ENCODE data around the gene CCDC160.
"Not testable (repeated sequence)": the region's sequence is repeated elsewhere in the genome, so short reads cannot be mapped to it uniquely, and the experiment has no call there.

CCDC160 gene

DNA sequence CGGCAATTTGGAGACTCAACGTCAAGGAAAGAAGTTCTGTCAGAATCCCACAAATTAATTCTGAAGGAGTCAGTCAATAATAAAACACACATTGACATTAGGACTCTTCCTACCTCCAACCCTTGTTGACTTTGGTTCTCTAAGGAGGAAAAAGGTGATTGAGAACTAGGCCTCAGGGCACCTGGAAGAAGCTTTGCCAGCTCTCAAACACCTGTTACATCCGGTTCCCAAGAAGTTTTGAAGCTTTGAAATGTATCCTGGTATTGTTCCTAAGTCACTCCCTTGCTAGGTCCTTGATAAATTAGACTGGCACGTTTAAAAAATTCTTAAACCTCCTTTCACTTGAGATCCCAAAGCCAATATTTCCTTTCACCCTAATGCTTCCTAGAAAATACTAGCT lies 1.7 kb upstream of the CCDC160 start:
- DNase-seq (ENCODE audit: low spot score), result no peak
- TF ChIP-seq, protein P1, sequence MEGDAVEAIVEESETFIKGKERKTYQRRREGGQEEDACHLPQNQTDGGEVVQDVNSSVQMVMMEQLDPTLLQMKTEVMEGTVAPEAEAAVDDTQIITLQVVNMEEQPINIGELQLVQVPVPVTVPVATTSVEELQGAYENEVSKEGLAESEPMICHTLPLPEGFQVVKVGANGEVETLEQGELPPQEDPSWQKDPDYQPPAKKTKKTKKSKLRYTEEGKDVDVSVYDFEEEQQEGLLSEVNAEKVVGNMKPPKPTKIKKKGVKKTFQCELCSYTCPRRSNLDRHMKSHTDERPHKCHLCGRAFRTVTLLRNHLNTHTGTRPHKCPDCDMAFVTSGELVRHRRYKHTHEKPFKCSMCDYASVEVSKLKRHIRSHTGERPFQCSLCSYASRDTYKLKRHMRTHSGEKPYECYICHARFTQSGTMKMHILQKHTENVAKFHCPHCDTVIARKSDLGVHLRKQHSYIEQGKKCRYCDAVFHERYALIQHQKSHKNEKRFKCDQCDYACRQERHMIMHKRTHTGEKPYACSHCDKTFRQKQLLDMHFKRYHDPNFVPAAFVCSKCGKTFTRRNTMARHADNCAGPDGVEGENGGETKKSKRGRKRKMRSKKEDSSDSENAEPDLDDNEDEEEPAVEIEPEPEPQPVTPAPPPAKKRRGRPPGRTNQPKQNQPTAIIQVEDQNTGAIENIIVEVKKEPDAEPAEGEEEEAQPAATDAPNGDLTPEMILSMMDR (IDR thresholded peaks at IDR 0.05; ENCODE audit: extremely low read depth, missing control alignments), result no peak

DNA sequence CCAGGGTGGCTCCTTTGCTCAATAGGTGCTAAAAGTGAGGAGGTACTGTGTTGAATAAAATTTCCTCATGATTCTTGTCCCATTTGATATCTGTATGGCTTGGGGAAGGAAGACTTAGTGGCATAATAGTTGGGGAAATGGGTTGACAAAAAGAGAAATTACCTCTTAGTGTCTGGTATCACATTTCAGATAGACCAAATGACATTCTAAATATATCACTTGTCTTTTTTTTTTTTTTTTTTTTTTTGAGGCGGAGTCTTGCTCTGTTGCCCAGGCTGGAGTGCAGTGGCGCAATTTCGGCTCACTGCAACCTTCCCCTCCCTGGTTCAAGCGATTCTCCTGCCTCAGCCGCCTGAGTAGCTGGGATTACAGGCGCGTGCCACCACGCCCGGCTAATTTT lies 1.2 kb downstream of the CCDC160 start:
- not testable (repeated sequence) for DNase-seq (ENCODE audit: low spot score)

DNA sequence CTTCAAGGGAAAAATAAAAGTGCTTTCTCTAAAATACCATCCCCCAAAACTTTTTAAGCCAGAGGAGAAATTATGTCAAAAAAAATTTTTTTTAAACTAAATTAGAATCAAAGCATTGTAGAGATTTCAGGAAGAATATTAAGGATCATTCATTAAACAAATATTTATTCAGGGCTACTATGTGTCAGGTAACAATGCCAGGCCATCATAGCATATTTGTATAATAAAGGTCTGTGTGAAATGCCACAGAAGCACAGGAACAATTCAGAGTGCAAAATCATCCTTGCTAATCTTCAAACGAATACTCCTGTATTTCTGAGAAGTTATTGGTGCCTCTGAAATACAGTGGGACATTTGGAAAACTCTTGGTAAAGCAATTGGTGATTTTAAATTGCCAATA lies 2.0 kb downstream of the CCDC160 start:
- TF ChIP-seq, protein P1 (IDR thresholded peaks at IDR 0.05; ENCODE audit: extremely low read depth, missing control alignments), result no peak
- no peak for DNase-seq (ENCODE audit: low spot score)

DNA sequence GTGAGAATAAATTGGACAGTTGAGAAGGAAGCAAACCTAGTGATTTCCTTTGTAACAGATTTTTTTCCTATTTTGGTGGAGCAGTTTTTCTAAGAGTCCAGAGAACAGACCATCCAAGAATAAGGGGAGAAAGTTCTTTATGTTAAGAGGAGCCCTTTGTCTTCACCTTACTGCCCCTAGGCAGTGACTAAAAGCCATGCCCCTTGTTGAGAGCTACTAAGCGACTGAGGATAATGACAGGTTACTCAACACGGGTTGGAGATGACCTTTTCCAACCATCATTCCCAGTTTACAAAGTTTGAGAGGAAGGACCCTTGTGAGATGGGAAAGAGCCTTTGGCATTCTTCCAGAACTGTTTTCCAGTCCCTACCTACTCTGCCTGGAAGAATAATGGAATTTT lies 3.2 kb downstream of the CCDC160 start:
- DNase-seq (ENCODE audit: low spot score), result no peak
- TF ChIP-seq, protein P1 (IDR thresholded peaks at IDR 0.05; ENCODE audit: extremely low read depth, missing control alignments), result no peak

DNA sequence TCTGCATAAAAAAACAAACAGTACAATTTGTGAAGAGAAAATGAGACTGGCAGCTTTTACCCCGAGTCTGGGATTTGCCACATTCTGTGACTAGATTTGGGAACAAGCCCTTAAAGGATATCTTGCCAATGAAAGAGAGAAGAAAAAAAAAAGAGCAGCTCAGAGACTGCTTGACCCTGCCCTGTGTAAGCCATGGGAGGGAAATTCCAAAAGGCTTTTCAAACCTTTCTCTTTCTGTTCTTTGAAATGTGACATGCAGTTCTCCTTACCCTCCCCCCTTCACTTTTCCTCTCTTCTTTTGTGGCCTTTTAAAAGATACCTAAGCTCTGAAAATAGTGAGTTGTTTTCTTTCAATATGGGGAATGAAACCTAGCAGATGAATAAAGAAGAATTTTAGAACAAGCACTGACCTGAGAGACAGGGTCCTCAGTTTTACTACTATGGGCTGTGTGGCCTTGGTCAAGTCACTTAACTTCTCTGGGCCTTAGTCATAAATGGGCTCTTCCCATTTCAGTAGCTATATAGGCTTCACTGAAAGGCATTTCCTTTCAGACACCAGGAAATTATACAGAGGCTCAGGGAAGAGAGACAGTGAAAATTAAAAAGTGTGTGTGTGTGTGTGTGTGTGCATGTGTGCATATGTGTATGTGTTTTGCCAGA lies 5.1 kb downstream of the CCDC160 start:
- DNase-seq (ENCODE audit: low spot score), result no peak
- TF ChIP-seq, protein P1 (IDR thresholded peaks at IDR 0.05; ENCODE audit: extremely low read depth, missing control alignments), result no peak

DNA sequence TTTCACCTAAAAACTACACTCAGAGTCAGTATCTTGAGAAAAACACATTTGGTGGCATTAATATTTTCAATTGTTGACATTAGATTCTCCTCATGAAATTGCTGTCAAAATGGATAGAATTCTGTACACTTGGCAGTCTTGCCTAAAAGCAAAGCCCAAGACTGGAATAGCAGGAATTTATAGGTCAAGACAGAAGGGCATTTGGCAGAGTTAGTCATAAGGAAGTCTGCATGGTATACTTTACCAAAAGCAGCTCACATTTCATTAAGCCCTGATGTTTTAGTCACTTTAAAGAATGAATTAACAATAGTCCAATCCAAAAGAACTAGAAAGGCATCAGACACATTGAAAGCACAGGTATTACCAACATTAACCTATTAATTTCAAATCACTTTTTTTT lies 7.1 kb downstream of the CCDC160 start:
- no peak for DNase-seq (ENCODE audit: low spot score)
- TF ChIP-seq, protein P1 (IDR thresholded peaks at IDR 0.05; ENCODE audit: extremely low read depth, missing control alignments), result no peak

DNA sequence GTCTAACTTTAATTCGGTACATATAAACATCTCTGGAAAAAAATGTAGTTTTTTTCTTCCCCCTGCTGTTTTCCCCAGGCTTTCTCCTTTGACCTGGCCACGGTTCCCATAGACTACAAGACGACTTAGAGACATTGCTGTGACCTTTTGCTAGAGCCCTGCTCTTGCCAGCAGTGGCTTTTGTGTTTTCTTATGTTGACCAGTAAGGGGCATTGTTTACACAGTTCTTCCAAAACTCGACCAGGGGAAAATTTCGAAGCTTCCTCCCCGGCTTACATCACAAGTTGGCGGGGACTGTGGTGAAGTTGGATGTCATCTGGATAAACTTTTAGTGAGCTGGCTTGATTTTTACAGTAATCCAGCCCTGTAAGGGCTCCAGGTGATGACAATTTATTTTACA lies 9.3 kb downstream of the CCDC160 start:
- DNase-seq (ENCODE audit: low spot score), result no peak
- TF ChIP-seq, protein P1 (IDR thresholded peaks at IDR 0.05; ENCODE audit: extremely low read depth, missing control alignments), result no peak

DNA sequence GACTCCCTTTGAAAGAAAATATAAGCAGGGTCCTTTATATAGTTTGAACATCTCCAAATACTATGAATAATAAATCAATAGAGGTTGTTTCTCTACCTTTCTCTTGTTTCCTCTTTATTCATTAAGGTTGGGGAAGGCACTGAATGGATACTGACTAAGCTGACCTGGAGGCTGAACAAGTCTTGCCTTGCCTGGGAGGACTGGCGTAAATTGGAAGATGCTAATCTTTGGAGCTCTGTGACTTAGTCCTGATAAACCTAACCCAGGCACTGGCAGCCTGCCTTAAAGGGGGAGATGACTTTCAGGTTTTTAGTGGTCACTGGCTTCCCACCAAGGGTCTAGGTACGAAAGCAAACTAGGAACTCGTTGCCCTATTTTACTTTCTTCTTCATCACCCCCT lies 10.5 kb downstream of the CCDC160 start:
- DNase-seq (ENCODE audit: low spot score), result no peak
- TF ChIP-seq, protein P1 (IDR thresholded peaks at IDR 0.05; ENCODE audit: extremely low read depth, missing control alignments), result no peak

Data from GM20000 (cell line).